ENCODE results near the gene TRIOBP.

- TF ChIP-seq CTCF (IDR thresholded peaks at IDR 0.05; ENCODE audit: low read depth, low read length) = peak; percentile 25; the same call in 1 of the 2 replicates
- TF ChIP-seq EZH2phosphoT487 (IDR thresholded peaks at IDR 0.05; ENCODE audit: low read depth) = no peak
Observed at GRCh38 chr22:37726241-37726887, 29.5 kb downstream of the TRIOBP start.
